Measurements from ENCODE around the gene TMEM233.

GRCh38 chr12:119615518-119616475, 22.2 kb downstream of the TMEM233 start:
- TF ChIP-seq POLR2A (IDR thresholded peaks at IDR 0.05; ENCODE audit: low read depth, low read length) (no peak), TAF1 (IDR thresholded peaks at IDR 0.05; ENCODE audit: borderline replicate concordance, low read depth, low read length) (no peak), POLR2AphosphoS5 (IDR thresholded peaks at IDR 0.05; ENCODE audit: low read depth, low read length) (no peak)
